IMR-90 (cell line): ENCODE data around the gene OR52W1. TPM values are rescaled to one million over a fixed set of nuclear protein-coding genes. Genes with fewer than 3 reads are reported as not detected.

ENCODE experiments used
- ATAC-seq: fragments of 200-7000 bp; cut with Tn5 transposase; 2 replicates; pipeline ENCODE4 v1.9.1; 2020; ENCODE audit warnings: low read depth, mild to moderate bottlenecking, moderate library complexity
- BruUV-seq: library from RNA; stranded (reverse); fragments of 400-500 nt; replicated peaks from 2 replicates; lab custom pipeline; 2021; lab: Mats Ljungman, UMichigan
- CTCF ChIA-PET: fragments of 300-600 bp; formaldehyde crosslinking; extraction: SDS; loops from one replicate; lab custom pipeline; 2021; ENCODE audit warnings: antibody characterized with exemption; lab: Yijun Ruan, JAX
- POLR2A ChIA-PET: fragments of 300-600 bp; sonication (Branson Sonifier 250); formaldehyde crosslinking; loops from one replicate; lab custom pipeline; 2022; ENCODE audit warnings: antibody characterized with exemption; ENCODE audit not compliant: unreplicated experiment; lab: Charles Lee
- DNase-seq: peaks from one replicate; pipeline ENCODE4 v3.0.0; 2013
- H2AFZ ChIP-seq: replicated peaks from 2 replicates; pipeline ENCODE3; 2013; ENCODE audit warnings: low read length, mild to moderate bottlenecking; ENCODE audit not compliant: poor library complexity
- H2AK5ac ChIP-seq: 2 replicates; pipeline ENCODE4 v1.6.1; 2013; ENCODE audit warnings: low read depth, low read length, inconsistent platforms
- H2AK9ac ChIP-seq: replicated peaks from 2 replicates; pipeline ENCODE3; 2013; ENCODE audit warnings: mild to moderate bottlenecking, low read depth, low read length, moderate library complexity; ENCODE audit not compliant: poor library complexity
- H2BK120ac ChIP-seq: 2 replicates; pipeline ENCODE4 v1.6.1; 2013; ENCODE audit warnings: low read depth, low read length, inconsistent platforms
- H2BK15ac ChIP-seq: 3 replicates; pipeline ENCODE4 v1.6.1; 2013; ENCODE audit warnings: low read depth, low read length, inconsistent platforms
- H2BK20ac ChIP-seq: 2 replicates; pipeline ENCODE4 v1.6.1; 2013; ENCODE audit warnings: low read depth, mild to moderate bottlenecking, inconsistent platforms, low read length, moderate library complexity
- H2BK5ac ChIP-seq: 2 replicates; pipeline ENCODE4 v1.6.1; 2013; ENCODE audit warnings: mild to moderate bottlenecking, low read depth, low read length, inconsistent platforms; ENCODE audit not compliant: poor library complexity, severe bottlenecking
- H3K14ac ChIP-seq: replicated peaks from 2 replicates; pipeline ENCODE4 v1.6.1; 2013; ENCODE audit warnings: low read depth, low read length, inconsistent platforms
- H3K18ac ChIP-seq: 2 replicates; pipeline ENCODE4 v1.6.1; 2013; ENCODE audit warnings: low read depth, low read length, control low read depth
- H3K23ac ChIP-seq: 2 replicates; pipeline ENCODE4 v1.6.1; 2013; ENCODE audit warnings: low read depth, low read length, inconsistent platforms
- H3K27ac ChIP-seq: 2 replicates; pipeline ENCODE4 v1.5.1; 2013; ENCODE audit warnings: mild to moderate bottlenecking, control low read depth, low read length; ENCODE audit not compliant: insufficient read depth
- H3K27me3 ChIP-seq: 2 replicates; pipeline ENCODE4 v1.6.1; 2013; ENCODE audit warnings: low read length; ENCODE audit not compliant: control insufficient read depth, insufficient read depth
- H3K36me3 ChIP-seq: 2 replicates; pipeline ENCODE4 v1.6.1; 2013; ENCODE audit warnings: low read length, mixed read lengths; ENCODE audit not compliant: control insufficient read depth, insufficient read depth
- H3K4ac ChIP-seq: 2 replicates; pipeline ENCODE4 v1.6.1; 2013; ENCODE audit warnings: low read depth, low read length, inconsistent platforms
- H3K4me1 ChIP-seq: 2 replicates; pipeline ENCODE4 v1.6.1; 2013; ENCODE audit warnings: low read length, mixed read lengths; ENCODE audit not compliant: control insufficient read depth, insufficient read depth
- H3K4me2 ChIP-seq: 2 replicates; pipeline ENCODE4 v1.6.1; 2013; ENCODE audit warnings: low read depth, mild to moderate bottlenecking, control low read depth, low read length, moderate library complexity
- H3K4me3 ChIP-seq: 2 replicates; pipeline ENCODE4 v1.5.1; 2013; ENCODE audit warnings: low read depth, mild to moderate bottlenecking, control low read depth, low read length, moderate library complexity; ENCODE audit not compliant: insufficient read depth
- H3K56ac ChIP-seq: 2 replicates; pipeline ENCODE4 v1.6.1; 2013; ENCODE audit warnings: low read length, inconsistent platforms; ENCODE audit not compliant: insufficient read depth; ENCODE audit errors: extremely low read depth
- H3K79me1 ChIP-seq, 2 experiments: 2 replicates each; pipeline ENCODE4 v1.6.1; 2013; ENCODE audit warnings: low read length in 2 of 2, inconsistent platforms in 1 of 2, low read depth in 1 of 2
- H3K9ac ChIP-seq: 2 replicates; pipeline ENCODE4 v1.6.1; 2013; ENCODE audit warnings: low read depth, low read length, control low read depth
- H3K9me1 ChIP-seq: 2 replicates; pipeline ENCODE4 v1.6.1; 2013; ENCODE audit warnings: low read length, inconsistent platforms; ENCODE audit not compliant: insufficient read depth
- H3K9me3 ChIP-seq: 2 replicates; pipeline ENCODE4 v1.6.1; 2013; ENCODE audit warnings: low read length; ENCODE audit not compliant: control insufficient read depth, insufficient read depth
- H4K20me1 ChIP-seq: 2 replicates; pipeline ENCODE4 v1.6.1; 2013; ENCODE audit warnings: low read length, inconsistent platforms; ENCODE audit not compliant: insufficient read depth
- H4K5ac ChIP-seq: 2 replicates; pipeline ENCODE4 v1.6.1; 2013; ENCODE audit warnings: mild to moderate bottlenecking, low read depth, low read length, control low read depth
- H4K8ac ChIP-seq, 2 experiments: 2 replicates each; pipeline ENCODE4 v1.6.1; 2013; ENCODE audit warnings: low read depth in 2 of 2, low read length in 2 of 2, control low read depth in 1 of 2, inconsistent platforms in 1 of 2
- H4K91ac ChIP-seq: 2 replicates; pipeline ENCODE4 v1.6.1; 2013; ENCODE audit warnings: low read depth, low read length, inconsistent platforms; ENCODE audit not compliant: insufficient read depth
- CHD1 ChIP-seq: IDR thresholded peaks from 2 replicates; pipeline ENCODE4 v1.6.1; 2012; ENCODE audit warnings: low read depth, low read length, improper control_type of control experiment
- FOS ChIP-seq: fragments of 150-350 bp; IDR thresholded peaks from 2 replicates; pipeline ENCODE4 v1.6.1; 2016; ENCODE audit warnings: low read depth, low read length
- MXI1 ChIP-seq: IDR thresholded peaks from 2 replicates; pipeline ENCODE4 v1.6.1; 2012; ENCODE audit warnings: low read depth, mild to moderate bottlenecking, low read length, moderate library complexity, borderline replicate concordance
- POLR2A ChIP-seq: IDR thresholded peaks from 2 replicates; pipeline ENCODE4 v1.6.1; 2012; ENCODE audit warnings: mild to moderate bottlenecking, low read depth, low read length
- WGBS, 2 experiments: methylation state at CpG; one replicate each; pipeline versions ENCODE4 v1.1.5 to v1.1.7; 2013; ENCODE audit warnings: missing lambda C conversion rate in 2 of 2; ENCODE audit not compliant: insufficient read length in 1 of 2; ENCODE audit errors: extremely low coverage in 2 of 2; 5-methylcytosine and 5-hydroxymethylcytosine counted together
- dilution Hi-C: fragments of 300-500 bp; cut with HindIII; formaldehyde crosslinking; loops from one replicate; pipeline ENCODE4 v1.14.3; 2018; ENCODE audit warnings: low sequenced_read_pairs; ENCODE audit not compliant: unreplicated experiment
- in situ Hi-C: fragments of 300-500 bp; cut with MboI; formaldehyde crosslinking; loops from 3 replicates; pipeline ENCODE4 v1.14.3; 2019; ENCODE audit warnings: low sequenced_read_pairs, inconsistent platforms, mixed read lengths
- intact Hi-C: fragments of 100-400 bp; cut with micrococcal nuclease; formaldehyde crosslinking; loops from 2 replicates; pipeline ENCODE4 v1.10.0; 2022
- polyA plus RNA-seq, 3 experiments: library from polyadenylated mRNA; depleted of rRNA; stranded (reverse); fragments of >200 nt; gene quantifications; 2 replicates each; pipeline ENCODE4 v1.2.3, GENCODE V29; 2012; ENCODE audit warnings: low replicate concordance in 1 of 3
- total RNA-seq: library from RNA; depleted of rRNA; stranded (reverse); fragments of >200 nt; gene quantifications from 2 replicates; pipeline ENCODE4 v1.2.3, GENCODE V29; 2012
- TF ChIP-seq, protein P1 (sequence below): conservative IDR thresholded peaks from 2 replicates; pipeline ENCODE4 v1.5.1; 2012; ENCODE audit warnings: mild to moderate bottlenecking, low read depth, low read length, improper control_type of control experiment

OR52W1 gene
- total and polyA plus RNA-seq, 2 of the 4 experiments (the other 2 are of a cell fraction), result not detected

DNA sequence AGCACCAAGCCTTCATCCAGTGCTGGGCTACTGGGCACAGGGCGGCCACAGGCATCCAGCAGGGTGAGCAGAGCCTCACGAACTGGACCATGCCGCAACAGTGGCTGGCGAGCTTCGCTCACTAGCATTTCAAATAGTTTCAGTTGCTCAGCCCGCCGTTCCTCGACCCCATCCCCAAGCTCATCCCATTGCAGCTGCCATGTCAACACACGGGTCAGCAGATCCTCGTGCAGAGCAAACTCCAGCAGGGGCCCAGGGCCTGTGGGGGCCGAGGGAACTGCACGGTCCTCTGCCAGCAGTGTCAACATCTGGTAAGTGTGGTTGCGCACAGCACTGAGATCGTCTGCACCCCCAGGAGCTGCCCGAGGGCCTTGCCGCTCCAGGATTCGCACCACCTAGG is 24.8 kb downstream of the OR52W1 start:
- no TSS peak for BruUV-seq
- TF ChIP-seq CHD1 (no peak), FOS (no peak), MXI1 (no peak), POLR2A (no peak)
- TF ChIP-seq, protein P1, sequence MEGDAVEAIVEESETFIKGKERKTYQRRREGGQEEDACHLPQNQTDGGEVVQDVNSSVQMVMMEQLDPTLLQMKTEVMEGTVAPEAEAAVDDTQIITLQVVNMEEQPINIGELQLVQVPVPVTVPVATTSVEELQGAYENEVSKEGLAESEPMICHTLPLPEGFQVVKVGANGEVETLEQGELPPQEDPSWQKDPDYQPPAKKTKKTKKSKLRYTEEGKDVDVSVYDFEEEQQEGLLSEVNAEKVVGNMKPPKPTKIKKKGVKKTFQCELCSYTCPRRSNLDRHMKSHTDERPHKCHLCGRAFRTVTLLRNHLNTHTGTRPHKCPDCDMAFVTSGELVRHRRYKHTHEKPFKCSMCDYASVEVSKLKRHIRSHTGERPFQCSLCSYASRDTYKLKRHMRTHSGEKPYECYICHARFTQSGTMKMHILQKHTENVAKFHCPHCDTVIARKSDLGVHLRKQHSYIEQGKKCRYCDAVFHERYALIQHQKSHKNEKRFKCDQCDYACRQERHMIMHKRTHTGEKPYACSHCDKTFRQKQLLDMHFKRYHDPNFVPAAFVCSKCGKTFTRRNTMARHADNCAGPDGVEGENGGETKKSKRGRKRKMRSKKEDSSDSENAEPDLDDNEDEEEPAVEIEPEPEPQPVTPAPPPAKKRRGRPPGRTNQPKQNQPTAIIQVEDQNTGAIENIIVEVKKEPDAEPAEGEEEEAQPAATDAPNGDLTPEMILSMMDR, result no peak

More for the DNA sequence above, 24.8 kb downstream of the OR52W1 start:
- H3K27ac ChIP-seq, result no peak overlapping the region
- no peak overlapping the region for H2BK120ac ChIP-seq
- CTCF ChIA-PET, result no interaction called here
- H2AK5ac ChIP-seq, result no peak overlapping the region
- DNase-seq (no peak), ATAC-seq (no peak)
- H3K4me2 ChIP-seq, result no peak overlapping the region
- H2AFZ ChIP-seq, result no peak overlapping the region
- WGBS, 2 experiments, result 93% methylated on average over 13 of the region's 17 CpGs; no CpG with 5 or more reads in 1 of the 2 experiments
- peaks cover 6% of the 10 kb centered on the region for H3K4me1 ChIP-seq
- H4K20me1 ChIP-seq, result peaks cover 3% of the 10 kb centered on the region; the same call in 1 of the 2 replicates
- H3K4me3 ChIP-seq, result no peak overlapping the region
- H3K14ac ChIP-seq, result no peak overlapping the region
- no peak overlapping the region for H4K91ac ChIP-seq
- dilution Hi-C loops (no loop called here), intact Hi-C loops (no loop called here), in situ Hi-C loops (no loop called here)
- no peak overlapping the region for H3K18ac ChIP-seq
- H3K56ac ChIP-seq, result no peak overlapping the region
- H4K5ac ChIP-seq, result no peak overlapping the region
- no peaks in the 10 kb centered on the region; the same call in 1 of the 2 replicates for H3K9me1 ChIP-seq
- H4K8ac ChIP-seq, result no peak overlapping the region
- no peak overlapping the region for H3K23ac ChIP-seq
- H2AK9ac ChIP-seq, result no peak overlapping the region
- no peak overlapping the region for H2BK5ac ChIP-seq
- no peaks in the 10 kb centered on the region for H3K27me3 ChIP-seq
- H3K79me1 ChIP-seq, result peaks cover 17 to 24% of the 10 kb centered on the region in 2 experiments
- no peak overlapping the region for H3K4ac ChIP-seq
- H2BK15ac ChIP-seq, result no peak overlapping the region
- H3K9me3 ChIP-seq, result no peaks in the 10 kb centered on the region
- POLR2A ChIA-PET, result no interaction called here
- H2BK20ac ChIP-seq, result no peak overlapping the region
- H3K9ac ChIP-seq, result no peak overlapping the region
- peaks cover 22% of the 10 kb centered on the region for H3K36me3 ChIP-seq
